HG02623 (cell line): Measurements from ENCODE around the gene CD63.

Experiments used
- ATAC-seq: cut with Tn5 transposase; IDR thresholded peaks from one replicate; pipeline ENCODE4 v1.9.1; 2021; ENCODE audit warnings: moderate library complexity; ENCODE audit not compliant: unreplicated experiment

CD63 gene

GRCh38 chr12:55692631-55693322 lies 36.0 kb downstream of the CD63 start:
- ATAC-seq = no peak

- no peak for ATAC-seq
Measured at GRCh38 chr12:55688716-55689655, 39.8 kb downstream of the CD63 start.

- no peak for ATAC-seq
Measured at GRCh38 chr12:55687746-55688145, 41.1 kb downstream of the CD63 start.

GRCh38 chr12:55686366-55687010 lies 42.3 kb downstream of the CD63 start:
- no peak for ATAC-seq

- ATAC-seq = no peak
Measured at GRCh38 chr12:55685671-55686070, 43.1 kb downstream of the CD63 start.

GRCh38 chr12:55684761-55685370 lies 43.9 kb downstream of the CD63 start:
- ATAC-seq = no peak

GRCh38 chr12:55683676-55684075 lies 45.1 kb downstream of the CD63 start:
- no peak for ATAC-seq

- no peak for ATAC-seq
Measured at GRCh38 chr12:55682087-55682796, 46.6 kb downstream of the CD63 start.

GRCh38 chr12:55681142-55682077 lies 47.4 kb downstream of the CD63 start:
- no peak for ATAC-seq

GRCh38 chr12:55679691-55680090 lies 49.1 kb downstream of the CD63 start:
- ATAC-seq = no peak

GRCh38 chr12:55676707-55677106 lies 52.1 kb downstream of the CD63 start:
- ATAC-seq = no peak

GRCh38 chr12:55675666-55676065 lies 53.1 kb downstream of the CD63 start:
- ATAC-seq = no peak
